HEK293T (cell line): ENCODE results near the gene ARMC9.

ENCODE experiments used
- CTBP1 ChIP-seq: fragments of 450-650 bp; IDR thresholded peaks from 2 replicates; pipeline ENCODE4 v1.6.1; 2016; ENCODE audit warnings: borderline replicate concordance
- FOXA1 ChIP-seq: fragments of 450-650 bp; IDR thresholded peaks from 2 replicates; pipeline ENCODE4 v1.6.1; 2016; ENCODE audit warnings: mild to moderate bottlenecking
- FOXM1 ChIP-seq: fragments of 450-650 bp; IDR thresholded peaks from 2 replicates; pipeline ENCODE4 v1.6.1; 2017; ENCODE audit warnings: mild to moderate bottlenecking, borderline replicate concordance
- HDGF ChIP-seq: fragments of 450-650 bp; IDR thresholded peaks from 2 replicates; pipeline ENCODE4 v1.6.1; 2017; ENCODE audit warnings: antibody characterized with exemption, borderline replicate concordance
- SP1 ChIP-seq: fragments of 450-650 bp; IDR thresholded peaks from 2 replicates; pipeline ENCODE4 v1.6.1; 2017
- TARDBP ChIP-seq: fragments of 450-650 bp; IDR thresholded peaks from 2 replicates; pipeline ENCODE4 v1.6.1; 2016

GRCh38 chr2:231204581-231204980 is 6.2 kb downstream of the ARMC9 start:
- TF ChIP-seq FOXM1 (no peak), HDGF (no peak), FOXA1 (no peak), TARDBP (no peak), SP1 (no peak), CTBP1 (no peak)
